ENCODE measurements around the gene ETFBKMT.

Gene ETFBKMT, protein sequence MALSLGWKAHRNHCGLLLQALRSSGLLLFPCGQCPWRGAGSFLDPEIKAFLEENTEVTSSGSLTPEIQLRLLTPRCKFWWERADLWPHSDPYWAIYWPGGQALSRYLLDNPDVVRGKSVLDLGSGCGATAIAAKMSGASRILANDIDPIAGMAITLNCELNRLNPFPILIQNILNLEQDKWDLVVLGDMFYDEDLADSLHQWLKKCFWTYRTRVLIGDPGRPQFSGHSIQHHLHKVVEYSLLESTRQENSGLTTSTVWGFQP

GRCh38 chr12:31659087-31659942 is at the start of gene ETFBKMT:
Gene ETFBKMT (plus strand): TSS chr12:31659688. CDS start chr12:31661954, 2,266 bp downstream.
- peak; percentile 79 for FAIRE-seq
- DNase-seq (ENCODE audit: low spot score) = peak; percentile 91

- no peak for FAIRE-seq
- no peak for DNase-seq (ENCODE audit: low spot score)
Measured at GRCh38 chr12:31612819-31613218, 46.7 kb upstream of the ETFBKMT start.

DNA sequence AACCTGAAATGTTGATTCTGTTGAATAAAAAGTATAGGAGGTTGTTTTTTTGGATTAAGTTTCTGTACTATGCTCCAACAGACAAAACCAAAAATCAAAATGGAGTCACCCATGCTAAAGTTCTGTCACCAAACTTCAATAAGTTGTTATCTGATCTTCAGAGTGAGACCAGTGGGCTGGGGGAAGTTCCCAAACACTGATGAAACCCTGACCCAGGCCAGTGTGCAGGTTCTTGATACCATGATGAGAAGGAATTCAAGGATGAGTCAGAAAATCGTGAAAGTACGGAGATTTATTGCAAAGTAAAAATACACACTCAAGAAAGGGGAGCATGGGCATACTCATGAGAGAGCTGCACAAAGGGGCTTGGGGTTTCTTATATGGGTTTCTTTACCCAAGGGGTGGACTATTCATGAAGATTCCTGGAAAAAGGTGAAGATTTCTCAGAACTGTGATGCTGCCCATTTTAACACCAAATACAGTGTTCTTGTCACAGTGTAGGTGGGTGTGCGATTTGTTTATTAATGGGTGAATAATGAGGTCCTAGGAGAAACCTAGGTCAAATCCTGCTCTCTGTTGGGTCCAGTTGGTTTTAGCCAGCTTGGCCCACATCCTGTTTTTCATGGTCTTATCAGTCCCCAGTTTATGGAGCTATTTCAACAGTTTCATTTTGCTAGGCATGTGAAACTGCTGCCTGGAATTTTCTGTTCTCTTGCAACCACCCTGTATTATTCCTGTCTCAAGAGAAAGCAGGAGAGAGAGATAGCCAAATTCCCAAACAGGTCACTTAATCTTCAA is 41.1 kb upstream of the ETFBKMT start:
- FAIRE-seq (no peak), DNase-seq (ENCODE audit: low spot score) (no peak)

DNA sequence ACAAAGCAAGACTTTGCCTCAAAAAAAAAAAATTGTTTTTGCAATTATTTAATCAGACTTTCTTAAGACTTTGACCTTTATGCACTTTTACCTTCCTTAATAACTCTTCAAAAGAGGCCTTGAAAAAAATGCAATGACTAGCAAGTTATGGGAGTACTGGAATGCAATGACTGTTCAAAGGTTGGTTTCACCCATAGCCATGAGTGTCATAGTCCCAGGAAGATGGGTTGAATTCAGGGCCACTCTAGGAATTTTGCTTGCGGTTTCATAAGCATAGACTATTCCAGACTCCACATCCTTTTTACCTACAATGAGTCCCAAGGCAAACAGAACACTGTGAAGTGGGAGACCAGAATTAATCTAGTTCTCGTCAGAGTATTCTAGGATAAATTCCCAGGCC is 39.2 kb upstream of the ETFBKMT start:
- FAIRE-seq = no peak
- peak; percentile 62 for DNase-seq (ENCODE audit: low spot score)

DNA sequence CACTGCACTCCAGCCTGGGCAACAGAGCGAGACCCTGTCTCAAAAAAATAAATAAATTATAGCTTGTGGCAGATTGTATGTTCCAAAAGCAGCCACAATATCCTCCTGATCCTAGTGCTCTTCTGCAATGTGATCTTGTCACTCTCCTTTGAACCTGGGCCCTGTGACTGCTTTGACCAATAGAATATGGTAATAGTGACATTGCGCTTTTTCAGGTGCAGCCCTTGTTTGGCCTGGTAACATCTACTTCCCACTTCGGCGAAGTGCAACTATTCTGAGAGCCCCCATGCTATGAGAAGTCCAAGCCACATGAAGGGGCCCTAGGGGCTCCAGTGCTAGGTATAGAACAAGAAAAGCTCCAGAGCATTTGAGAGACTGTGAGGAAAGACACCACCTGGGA is 37.5 kb upstream of the ETFBKMT start:
- DNase-seq (ENCODE audit: low spot score) (no peak), FAIRE-seq (no peak)

DNA sequence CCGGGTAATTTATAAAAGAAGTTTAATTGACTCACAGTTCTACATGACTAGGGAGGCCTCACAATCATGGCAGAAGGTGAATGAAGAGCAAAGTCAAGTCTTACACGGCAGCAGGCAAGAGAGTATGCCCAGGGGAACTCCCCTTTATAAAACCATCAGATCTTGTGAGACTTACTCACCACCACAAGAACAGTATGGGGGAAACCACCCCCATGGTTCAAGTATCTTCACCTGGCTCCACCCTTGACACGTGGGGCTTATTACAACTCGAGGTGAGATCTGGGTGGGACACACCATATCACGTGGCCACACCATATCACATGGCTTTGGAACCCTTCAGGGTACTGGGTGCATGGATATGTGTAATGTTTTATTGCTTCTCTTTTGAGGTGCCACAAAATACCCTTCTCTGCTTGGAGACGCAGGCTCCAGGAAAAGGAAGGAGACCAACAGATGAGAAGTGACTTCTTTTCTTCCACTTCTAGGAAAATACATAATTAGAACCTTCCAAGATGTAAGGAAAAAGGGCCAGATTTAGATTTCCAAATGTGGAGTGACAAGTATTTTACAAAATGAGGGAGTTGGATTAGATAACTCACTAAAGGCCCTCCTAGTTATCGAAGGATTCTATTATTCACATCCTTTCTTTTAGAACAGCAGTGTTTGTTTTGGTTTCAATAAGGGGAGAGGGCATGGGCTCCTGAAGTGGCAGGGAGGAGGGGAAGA is 33.1 kb upstream of the ETFBKMT start:
- DNase-seq (ENCODE audit: low spot score) = no peak
- no peak for FAIRE-seq

DNA sequence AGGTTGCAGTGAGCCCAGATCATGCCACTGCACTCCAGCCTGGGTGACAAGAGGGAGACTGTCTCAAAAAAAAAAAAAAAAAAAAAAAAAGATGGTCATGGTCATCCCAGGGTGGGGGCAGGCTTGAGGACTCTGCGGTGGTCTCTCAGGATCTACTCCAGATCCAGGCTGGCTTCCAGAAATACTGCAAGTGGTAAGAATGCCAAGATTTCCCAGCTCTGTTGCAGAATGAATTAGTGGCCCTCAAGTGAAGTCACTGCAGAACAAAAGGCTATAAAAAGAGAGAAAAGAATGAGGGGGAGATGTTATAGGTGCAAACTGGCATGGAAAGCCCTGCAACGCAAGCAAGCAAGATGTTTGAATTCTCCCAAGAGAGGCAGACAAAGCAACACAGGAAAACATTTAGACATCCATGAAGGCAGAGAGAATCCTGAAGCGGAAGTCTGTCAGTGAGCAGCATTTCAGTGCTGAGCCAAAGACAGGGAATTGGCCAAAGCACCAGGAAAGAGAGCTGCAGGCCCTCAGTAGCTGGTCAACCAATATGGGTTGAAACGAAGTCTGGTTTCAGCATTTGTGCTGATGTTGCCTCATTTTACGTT is 31.9 kb upstream of the ETFBKMT start:
- DNase-seq (ENCODE audit: low spot score) (no peak), FAIRE-seq (no peak)

- FAIRE-seq (no peak), DNase-seq (ENCODE audit: low spot score) (no peak)
Measured at GRCh38 chr12:31629756-31630732, 29.4 kb upstream of the ETFBKMT start.

DNA sequence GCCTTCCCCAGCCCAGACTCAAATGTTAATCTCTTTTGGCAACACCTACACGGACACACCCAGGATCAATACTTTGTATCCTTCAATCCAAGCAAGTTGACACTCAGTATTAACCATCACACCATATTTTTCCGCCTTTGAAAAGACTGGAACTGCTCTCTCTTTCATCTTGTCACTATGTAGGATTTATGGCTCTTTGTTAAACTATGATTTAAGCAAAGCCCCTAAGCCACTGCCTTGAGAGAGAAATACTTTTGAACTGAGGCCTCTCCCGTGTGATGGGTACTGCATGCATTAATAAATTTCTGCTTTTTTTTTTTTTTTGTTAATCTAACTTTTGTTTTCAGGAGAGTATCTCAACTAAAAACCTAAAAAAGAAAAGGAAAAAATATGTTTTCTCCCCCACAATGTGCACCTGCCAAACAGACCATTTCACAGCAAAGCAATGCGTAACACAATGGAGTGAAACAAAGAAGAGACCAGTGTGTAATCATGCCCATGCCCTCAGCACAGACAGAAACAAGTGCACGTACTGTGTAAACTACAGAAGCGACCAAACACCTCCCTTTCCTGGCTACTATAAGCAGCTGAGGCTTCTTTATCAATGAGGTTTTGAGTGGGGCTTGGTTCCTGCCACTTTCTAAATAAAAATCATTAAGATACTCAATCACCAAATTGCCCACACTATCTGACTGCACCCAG is 28.3 kb upstream of the ETFBKMT start:
- DNase-seq (ENCODE audit: low spot score) (no peak), FAIRE-seq (no peak)

GRCh38 chr12:31631809-31632208 is 27.7 kb upstream of the ETFBKMT start:
- DNase-seq (ENCODE audit: low spot score) = no peak
- no peak for FAIRE-seq

GRCh38 chr12:31633464-31633863 is 26.0 kb upstream of the ETFBKMT start:
- DNase-seq (ENCODE audit: low spot score) (no peak), FAIRE-seq (no peak)

DNA sequence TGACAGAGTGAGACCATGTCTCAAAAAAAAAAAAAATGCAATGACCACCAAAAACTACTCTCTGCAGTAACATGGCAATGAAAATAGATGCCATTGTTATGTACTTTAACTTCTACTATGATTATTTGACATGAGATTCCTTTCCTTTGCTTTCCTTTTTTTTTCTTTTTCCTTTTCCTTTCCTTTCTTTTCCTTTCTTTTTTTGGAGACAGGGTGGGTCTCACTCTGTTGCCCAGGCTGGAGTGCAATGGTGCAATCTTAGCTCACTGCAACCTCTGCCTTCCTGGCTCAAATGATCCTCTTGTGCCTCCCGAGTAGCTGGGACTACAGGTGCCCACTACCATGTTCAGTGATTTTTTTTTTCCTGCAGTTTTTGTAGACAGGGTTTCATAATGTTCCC is 24.9 kb upstream of the ETFBKMT start:
- no peak for DNase-seq (ENCODE audit: low spot score)
- no peak for FAIRE-seq

DNA sequence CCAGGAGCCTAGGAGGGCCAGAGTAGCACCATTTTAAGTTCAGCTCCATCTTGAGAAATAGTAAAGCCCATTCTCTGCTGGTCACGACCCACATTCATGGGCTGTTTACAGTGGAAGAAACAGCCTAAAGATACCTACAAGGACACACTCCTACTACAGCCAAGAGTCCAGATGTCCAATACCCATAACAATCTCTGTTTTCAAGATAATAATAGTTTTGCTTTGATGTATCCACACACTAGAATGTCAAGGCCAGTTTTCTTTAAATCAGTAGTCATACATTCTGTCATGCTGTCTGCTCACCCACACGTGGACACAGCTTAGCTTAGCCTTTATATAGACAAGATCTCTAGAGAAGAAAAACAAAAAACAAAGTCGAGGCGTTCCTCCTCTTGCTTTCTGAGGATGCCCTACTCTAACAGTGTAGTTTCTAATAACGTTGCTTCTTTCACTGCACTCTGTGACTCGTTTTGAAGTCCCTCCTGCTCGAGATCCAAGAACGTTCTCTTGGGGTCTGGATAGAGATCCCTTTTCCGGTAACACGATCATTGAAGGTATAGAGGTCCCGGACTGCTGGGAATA is 17.9 kb upstream of the ETFBKMT start:
- FAIRE-seq (no peak), DNase-seq (ENCODE audit: low spot score) (no peak)

GRCh38 chr12:31644536-31644935 is 15.0 kb upstream of the ETFBKMT start:
- DNase-seq (ENCODE audit: low spot score) (no peak), FAIRE-seq (no peak)

DNA sequence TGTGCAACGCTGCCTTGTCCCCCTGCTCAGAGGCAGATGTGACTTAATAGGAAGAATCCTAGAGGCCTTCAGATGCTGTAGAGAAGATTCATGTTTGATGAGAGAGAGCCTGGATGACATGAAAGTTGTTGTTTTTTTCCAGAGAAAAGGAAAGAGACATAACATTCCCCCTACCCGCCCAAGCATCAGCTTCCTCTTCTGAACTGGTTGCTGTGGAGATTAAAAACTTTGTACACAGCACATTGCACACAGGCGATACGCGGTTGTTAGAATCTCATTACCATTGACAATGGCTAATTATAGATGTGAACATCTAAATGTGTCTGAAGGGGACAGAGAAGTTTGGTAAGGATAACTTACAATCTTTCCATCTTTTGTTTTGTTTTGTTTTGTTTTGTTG is 13.6 kb upstream of the ETFBKMT start:
- FAIRE-seq (no peak), DNase-seq (ENCODE audit: low spot score) (no peak)

DNA sequence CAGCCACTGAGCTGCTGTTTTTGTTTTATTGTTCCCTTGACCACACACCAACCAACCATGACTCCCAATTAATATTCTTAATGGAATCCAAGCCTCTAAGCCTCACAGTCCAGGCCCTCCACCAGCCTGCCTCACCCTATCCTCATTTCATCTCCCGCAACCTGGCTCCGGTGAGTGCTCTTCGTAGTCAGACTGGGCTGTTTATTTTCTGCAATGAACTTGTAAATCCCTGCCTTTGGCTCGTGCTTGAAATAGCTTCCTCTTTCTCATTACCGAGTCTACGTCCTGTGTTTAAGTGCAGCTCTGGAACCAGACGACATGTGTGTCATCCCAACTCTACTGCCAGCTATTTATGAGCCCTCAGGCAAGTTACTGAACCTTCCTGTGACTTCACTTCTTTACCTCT is 12.4 kb upstream of the ETFBKMT start:
- FAIRE-seq (no peak), DNase-seq (ENCODE audit: low spot score) (no peak)

GRCh38 chr12:31650918-31651317 is 8.6 kb upstream of the ETFBKMT start:
- DNase-seq (ENCODE audit: low spot score) = no peak
- FAIRE-seq = no peak

- FAIRE-seq = no peak
- DNase-seq (ENCODE audit: low spot score) = no peak
Measured at GRCh38 chr12:31651893-31652521, 7.5 kb upstream of the ETFBKMT start.
